NCI-H1417 (cell line): ENCODE data around the gene ATP8A2.

Experiments used
- DNase-seq, 3 experiments: peaks; one replicate each; lab custom pipeline; 2025; lab: John Stamatoyannopoulos, UW

The ATP8A2 gene

GRCh38 chr13:26072335-26072734 is 700.6 kb downstream of the ATP8A2 start:
- DNase-seq = peak in 1 of 3 experiments; percentile 4

DNA sequence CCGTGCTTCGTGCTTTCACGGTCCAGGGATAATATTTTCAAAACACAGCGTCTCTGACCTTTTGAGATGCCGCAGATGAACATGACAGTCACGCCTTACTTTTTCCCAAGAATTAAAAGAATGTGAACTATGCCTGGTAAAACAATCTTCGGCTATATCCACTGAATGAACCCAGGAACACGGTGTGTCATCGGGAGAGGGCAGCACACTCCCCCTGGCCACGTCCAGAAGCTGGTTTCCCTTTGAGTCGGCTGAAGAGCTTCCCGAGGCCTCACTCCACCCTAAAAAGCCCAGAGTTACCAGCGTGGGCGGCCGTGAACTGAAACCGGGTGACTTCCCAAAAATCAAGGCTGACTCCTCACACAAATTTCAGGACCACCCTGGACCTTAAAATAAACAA is 702.9 kb downstream of the ATP8A2 start:
- DNase-seq = no peak
